GM21390 (cell line): Measurements from ENCODE around the gene SCAP.
"Not testable (repeated sequence)": the region's sequence is repeated elsewhere in the genome, so short reads cannot be mapped to it uniquely, and the experiment has no call there.

ENCODE experiments used
- ATAC-seq: cut with Tn5 transposase; IDR thresholded peaks from one replicate; pipeline ENCODE4 v1.9.1; 2021; ENCODE audit not compliant: unreplicated experiment

The SCAP gene

DNA sequence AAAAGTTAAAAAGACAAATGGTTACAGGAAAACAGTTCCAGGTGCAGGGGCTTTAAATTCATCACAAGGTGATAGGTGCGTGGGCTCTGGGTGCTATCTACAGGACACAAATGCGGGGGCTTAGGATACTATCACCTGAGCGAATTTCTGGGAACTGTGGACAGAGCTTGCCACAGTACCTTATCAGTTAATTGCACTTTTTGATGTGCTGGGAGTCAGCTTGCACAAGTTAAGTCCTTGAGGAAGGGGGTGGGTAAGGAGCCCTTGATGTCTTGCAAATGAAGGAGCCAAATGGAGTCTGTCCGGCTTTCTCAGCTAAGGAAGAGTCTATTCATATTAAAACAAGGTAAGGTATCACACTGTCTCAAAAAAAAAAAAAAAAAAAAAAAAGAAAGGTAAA, 6.0 kb upstream of the SCAP start:
- not testable (repeated sequence) for ATAC-seq

GRCh38 chr3:47480267-47480666, 4.5 kb upstream of the SCAP start:
- not testable (repeated sequence) for ATAC-seq

DNA sequence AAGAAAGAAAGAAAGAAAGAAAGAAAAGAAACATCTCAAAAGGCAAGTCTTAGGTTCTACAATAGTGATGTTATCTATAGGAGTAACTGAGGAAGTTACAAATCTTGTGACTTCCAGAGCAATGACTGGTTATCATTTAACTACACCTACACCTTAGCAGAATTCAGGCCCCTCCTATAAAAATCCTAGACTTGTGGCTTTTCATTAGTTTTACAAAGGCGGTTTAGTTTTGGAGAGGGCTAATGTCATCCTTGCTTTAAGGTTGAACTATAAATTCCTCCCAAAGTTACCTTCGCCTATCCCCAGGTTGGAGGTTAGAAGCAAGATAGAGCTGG, 4.1 kb upstream of the SCAP start:
- ATAC-seq = no peak

GRCh38 chr3:47478022-47478421, 2.3 kb upstream of the SCAP start:
- no peak for ATAC-seq

- ATAC-seq = no peak
Measured at GRCh38 chr3:47476644-47477199, 981 bp upstream of the SCAP start.

DNA sequence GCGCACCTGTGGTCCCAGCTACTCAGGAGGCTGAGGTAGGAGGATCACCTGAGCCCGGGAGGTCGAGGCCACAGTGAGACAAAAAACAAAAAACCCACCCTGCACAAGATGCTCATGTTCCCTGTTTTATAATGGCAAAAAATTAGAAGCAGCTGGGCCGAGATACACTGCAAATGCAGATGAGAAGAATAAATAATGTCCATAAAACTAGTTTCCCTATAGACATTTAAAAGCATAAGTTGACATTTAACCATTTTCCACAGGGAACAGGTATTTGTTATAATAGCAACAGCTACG, 537 bp upstream of the SCAP start:
- ATAC-seq = no peak

- ATAC-seq = no peak
Measured at GRCh38 chr3:47475029-47475569, 642 bp downstream of the SCAP start.

DNA sequence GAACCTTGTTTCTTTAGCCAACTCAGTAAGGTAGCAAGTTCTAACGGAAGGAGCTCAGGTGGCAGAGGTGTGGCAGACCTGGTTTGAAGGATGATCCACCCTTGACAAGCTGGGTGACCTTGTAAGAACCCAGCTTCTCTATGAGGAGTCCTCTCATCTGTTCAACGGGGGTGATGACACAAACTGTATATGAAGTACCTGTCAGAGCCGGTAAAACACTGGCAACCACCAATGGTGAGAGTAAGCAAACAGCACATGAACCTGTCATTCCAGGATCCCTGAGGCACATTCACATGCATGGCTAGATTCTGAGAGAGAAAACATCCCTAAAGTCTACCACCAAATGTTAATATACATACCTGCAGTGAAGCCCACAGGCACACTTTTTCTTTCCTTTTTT, 2.4 kb downstream of the SCAP start:
- no peak for ATAC-seq

DNA sequence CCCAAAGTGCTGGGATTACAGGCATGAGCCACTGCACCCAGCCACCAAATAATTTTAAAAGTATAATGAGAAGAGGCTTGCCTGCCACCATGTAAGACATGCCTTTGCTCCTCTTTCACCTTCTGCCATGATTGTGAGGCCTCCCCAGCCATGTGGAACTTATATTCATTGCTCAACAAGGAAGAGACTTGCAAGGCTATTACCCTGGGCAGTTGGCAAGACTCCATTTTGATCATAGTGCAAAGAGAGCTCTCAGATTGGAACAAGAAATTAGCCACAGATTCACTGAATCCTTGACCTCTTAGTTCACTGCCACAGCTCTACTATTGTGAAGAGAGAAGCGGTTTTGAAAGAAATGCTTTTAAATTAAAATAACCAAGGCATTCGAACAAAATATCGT, 6.1 kb downstream of the SCAP start:
- ATAC-seq = no peak

DNA sequence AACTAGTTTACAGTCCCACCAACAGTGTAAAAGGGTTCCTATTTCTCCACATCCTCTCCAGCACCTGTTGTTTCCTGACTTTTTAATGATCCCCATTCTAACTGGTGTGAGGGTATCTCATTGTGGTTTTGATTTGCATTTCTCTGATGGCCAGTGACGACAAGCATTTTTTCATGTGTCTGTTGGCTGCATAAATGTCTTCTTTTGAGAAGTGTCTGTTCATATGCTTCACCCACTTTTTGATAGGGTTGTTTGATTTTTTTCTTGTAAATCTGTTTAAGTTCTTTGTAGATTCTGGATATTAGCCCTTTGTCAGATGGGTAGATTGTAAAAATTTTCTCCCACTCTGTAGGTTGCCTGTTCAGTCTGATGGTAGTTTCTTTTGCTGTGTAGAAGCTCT, 7.4 kb downstream of the SCAP start:
- not testable (repeated sequence) for ATAC-seq

DNA sequence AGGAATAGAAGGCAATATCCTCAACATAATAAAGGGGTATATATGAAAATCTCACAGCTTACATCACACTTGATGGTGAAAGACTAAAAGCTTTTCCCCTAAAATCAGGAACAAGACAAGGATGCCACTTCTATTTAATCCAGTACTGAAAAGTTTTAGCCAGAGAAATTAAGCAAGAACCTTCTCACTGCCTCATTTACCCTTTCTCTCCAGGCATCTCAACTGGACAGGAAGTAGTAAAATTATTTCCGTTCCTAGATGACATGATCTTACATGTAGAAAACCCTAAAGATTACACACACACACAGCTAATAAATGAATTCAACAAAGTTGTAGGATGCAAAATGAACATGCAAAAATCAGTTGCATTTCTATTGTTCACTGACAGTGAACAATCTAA, 11.2 kb downstream of the SCAP start:
- ATAC-seq = no peak

GRCh38 chr3:47459534-47460085, 16.1 kb downstream of the SCAP start:
- not testable (repeated sequence) for ATAC-seq

GRCh38 chr3:47456984-47457383, 18.8 kb downstream of the SCAP start:
- no peak for ATAC-seq

- no peak for ATAC-seq
Measured at GRCh38 chr3:47455806-47456452, 19.8 kb downstream of the SCAP start.

GRCh38 chr3:47452453-47453215, 23.1 kb downstream of the SCAP start:
- ATAC-seq = no peak

DNA sequence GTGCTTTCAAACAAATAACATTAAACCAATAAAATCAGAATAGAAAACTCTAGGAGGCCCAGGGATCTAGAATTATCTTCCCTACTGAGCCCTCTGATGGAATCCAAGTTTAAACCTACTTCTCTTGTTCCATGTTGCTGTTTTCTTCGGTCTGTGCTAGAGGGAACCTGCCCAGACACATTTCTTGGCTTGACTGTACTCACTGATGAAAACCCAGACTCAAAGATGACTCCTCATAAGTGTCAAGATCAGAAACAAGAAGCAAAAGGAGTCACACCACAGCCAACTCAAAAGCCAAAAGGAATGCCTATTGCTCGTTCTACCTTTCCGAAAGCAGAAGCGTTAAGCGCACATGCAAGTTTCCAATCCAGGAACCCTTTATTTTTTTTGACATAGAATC, 31.6 kb downstream of the SCAP start:
- ATAC-seq = no peak

GRCh38 chr3:47443611-47443995, 32.1 kb downstream of the SCAP start:
- ATAC-seq = no peak

DNA sequence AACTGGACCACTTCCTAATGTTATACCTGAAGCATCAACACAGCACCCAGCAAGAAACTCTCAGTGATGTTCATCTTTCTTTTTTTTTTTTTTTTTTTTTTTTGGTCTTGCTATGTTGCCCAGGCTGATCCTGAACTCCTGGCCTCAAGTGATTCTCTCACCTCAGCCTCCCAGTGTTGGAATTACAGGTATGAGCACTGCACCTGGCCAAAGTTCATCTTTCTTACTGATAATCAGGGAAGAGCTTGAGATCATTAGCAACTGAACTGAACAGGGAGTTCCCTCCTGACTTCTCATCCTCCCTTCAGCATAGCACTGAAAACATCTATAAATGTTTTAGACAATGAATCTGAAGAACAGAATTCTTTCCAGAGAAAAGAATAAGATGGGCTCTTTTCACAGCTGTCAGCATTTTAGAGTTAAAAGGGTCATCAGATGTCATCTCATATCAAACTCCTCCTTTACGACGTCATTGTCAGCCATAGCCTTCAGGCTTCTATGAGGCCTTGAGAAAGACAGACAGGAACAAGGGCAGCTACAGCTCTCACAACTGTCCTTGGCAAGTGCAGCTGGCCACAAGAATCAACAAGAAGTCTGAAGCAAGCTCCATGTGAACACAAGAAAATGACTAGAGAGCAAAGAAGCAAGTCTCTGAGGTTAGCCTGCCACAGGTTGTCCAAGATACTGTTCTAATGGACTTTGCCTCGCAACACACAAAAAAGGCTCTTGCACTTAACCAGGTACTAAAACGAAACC, 33.8 kb downstream of the SCAP start:
- ATAC-seq = no peak

GRCh38 chr3:47440131-47440530, 35.6 kb downstream of the SCAP start:
- no peak for ATAC-seq

DNA sequence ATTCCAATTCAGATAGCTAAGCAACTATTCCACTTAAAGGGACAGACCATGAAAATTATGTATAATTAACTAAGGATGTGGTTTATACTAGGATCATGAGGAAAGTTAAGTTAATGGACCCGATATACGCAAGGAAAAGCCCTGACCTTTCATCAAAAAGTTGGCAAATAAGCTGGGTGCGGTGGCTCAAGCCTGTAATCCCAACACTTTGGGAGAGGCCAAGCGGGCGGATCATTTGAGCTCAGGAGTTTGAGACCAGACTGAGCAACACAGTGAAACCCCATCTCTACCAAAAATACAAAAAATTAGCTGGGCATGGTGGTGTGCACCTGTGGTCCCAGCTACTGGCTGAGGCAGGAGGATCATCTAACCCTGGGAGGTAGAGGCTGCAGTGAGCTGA, 39.6 kb downstream of the SCAP start:
- no peak for ATAC-seq

DNA sequence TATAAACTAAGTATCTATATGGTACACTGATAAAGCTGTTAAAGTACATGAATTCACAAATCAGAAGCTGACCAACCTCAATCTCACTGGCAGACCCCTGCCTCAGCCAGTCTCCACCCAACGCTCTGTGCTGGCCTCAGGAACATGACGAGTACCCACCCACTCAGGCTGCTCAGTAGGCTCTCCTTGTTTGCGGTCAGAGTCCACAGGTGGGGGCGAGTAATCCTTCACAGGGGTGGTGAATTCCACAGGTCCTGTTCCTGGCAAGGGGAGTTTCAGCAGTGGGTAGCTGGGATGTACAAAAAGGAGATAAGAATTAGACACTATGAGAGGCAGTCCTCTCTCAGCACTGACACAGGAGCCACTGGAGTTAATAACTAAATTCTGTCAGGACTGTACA, 40.9 kb downstream of the SCAP start:
- no peak for ATAC-seq

- ATAC-seq = no peak
Measured at GRCh38 chr3:47433796-47434195, 41.9 kb downstream of the SCAP start.
